Activated CD8-positive, alpha-beta memory T cell treated with anti-CD3 and anti-CD28 coated beads for 4 hours (primary cell): ENCODE data around the gene STYX.

Experiments used
- DNase-seq, 2 donors: peaks; one replicate each; pipeline ENCODE4 v3.0.0-alpha.2; 2020; ENCODE audit warnings: low read depth in 2 of 2

STYX gene

GRCh38 chr14:52790011-52790755 lies 60.2 kb downstream of the STYX start:
- DNase-seq, result no peak

GRCh38 chr14:52790756-52791222 lies 60.8 kb downstream of the STYX start:
- no peak for DNase-seq

GRCh38 chr14:52791223-52792096 lies 61.5 kb downstream of the STYX start, which contains the start of gene GNPNAT1:
GNPNAT1 (minus strand) TSS chr14:52791607; CDS start chr14:52784650, 6,957 bp downstream.
- DNase-seq, result peak; percentile 77 to 82

- no peak for DNase-seq
These were observed 62.1 kb downstream of the STYX start for GRCh38 chr14:52792097-52792415.

GRCh38 chr14:52793061-52793460 lies 63.1 kb downstream of the STYX start:
- no peak for DNase-seq

GRCh38 chr14:52797653-52798052 lies 67.7 kb downstream of the STYX start:
- no peak for DNase-seq

GRCh38 chr14:52798826-52799225 lies 68.9 kb downstream of the STYX start:
- DNase-seq, result no peak

GRCh38 chr14:52801014-52801712 lies 71.2 kb downstream of the STYX start:
- DNase-seq, result no peak

- DNase-seq, result no peak
These were observed 72.6 kb downstream of the STYX start for GRCh38 chr14:52802597-52802996.

- no peak for DNase-seq
These were observed 76.1 kb downstream of the STYX start for GRCh38 chr14:52806115-52806514.

GRCh38 chr14:52808101-52808500 lies 78.1 kb downstream of the STYX start:
- DNase-seq, result no peak

GRCh38 chr14:52821805-52822250 lies 91.9 kb downstream of the STYX start:
- DNase-seq, result no peak

- no peak for DNase-seq
These were observed 94.5 kb downstream of the STYX start for GRCh38 chr14:52824462-52824861.
